Ramos (cell line): ENCODE measurements around the gene AGBL2.
"Not testable (repeated sequence)": the region's sequence is repeated elsewhere in the genome, so short reads cannot be mapped to it uniquely, and the experiment has no call there.

ENCODE experiments used
- in situ Hi-C: fragments of 300-500 bp; cut with MboI; formaldehyde crosslinking; loops from one replicate; pipeline ENCODE4 v1.14.3; 2022; ENCODE audit warnings: low sequenced_read_pairs; ENCODE audit not compliant: unreplicated experiment

The AGBL2 gene

GRCh38 chr11:47691979-47692378, 23.2 kb downstream of the AGBL2 start:
- in situ Hi-C loops = no loop called here

DNA sequence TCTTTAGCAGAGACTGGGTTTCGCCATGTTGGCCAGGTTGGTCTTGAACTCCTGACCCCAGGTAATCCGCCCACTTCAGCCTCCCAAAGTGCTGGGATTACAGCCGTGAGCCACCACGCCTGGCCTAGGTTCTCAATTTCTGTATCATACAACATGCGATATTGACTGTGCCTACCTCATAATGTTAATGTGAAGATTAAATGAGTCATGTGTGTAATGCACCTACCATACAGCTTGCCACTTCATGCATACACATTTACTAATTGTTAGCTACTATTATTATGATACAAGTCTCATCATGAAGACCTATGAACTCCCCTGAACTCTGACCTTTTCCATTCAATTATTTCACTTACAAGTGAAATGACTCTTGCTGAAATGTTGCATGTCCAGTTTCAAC, 25.7 kb downstream of the AGBL2 start:
- in situ Hi-C loops = no loop called here

DNA sequence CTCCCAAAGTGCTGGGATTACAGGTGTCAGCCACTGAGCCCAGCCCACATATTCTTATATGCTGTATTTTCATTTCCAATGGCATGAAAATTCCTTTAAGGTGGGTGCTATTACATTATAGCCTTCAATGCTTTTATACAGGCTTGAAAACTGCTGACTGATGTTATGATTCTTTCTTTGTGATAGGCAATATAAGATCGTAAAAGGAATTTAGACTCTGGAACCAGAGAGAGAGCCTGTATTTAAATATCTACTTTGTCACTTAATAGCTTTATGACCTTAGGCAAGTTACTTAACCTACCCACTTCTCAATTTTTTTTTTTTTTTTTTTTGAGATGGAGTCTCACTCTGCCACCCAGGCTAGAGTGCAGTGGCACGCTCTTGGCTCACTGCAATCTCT, 26.2 kb downstream of the AGBL2 start:
- in situ Hi-C loops = no loop called here

DNA sequence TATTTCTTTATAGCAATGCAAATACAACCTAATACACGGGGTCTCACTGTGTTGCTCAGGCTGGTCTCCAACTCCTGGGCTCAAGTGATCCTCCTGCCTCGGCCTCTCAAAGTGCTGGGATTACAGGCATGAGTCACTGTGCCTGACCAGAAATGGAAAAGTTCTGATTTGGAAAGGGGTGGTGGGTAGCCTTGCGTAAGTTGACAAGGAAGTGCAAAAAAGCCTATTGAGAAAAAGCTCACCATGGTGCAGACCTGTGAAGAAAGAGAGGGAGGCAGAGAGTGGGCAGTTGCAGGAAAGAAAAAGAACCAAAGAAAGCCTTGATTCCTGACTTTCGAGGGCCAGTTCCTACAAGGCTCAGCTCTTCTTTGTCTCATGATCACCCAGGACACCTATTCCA, 27.1 kb downstream of the AGBL2 start:
- in situ Hi-C loops = no loop called here

- in situ Hi-C loops = not testable (repeated sequence)
These were observed 28.5 kb downstream of the AGBL2 start for GRCh38 chr11:47686704-47687103.

GRCh38 chr11:47686151-47686550, 29.0 kb downstream of the AGBL2 start:
- in situ Hi-C loops = no loop called here

DNA sequence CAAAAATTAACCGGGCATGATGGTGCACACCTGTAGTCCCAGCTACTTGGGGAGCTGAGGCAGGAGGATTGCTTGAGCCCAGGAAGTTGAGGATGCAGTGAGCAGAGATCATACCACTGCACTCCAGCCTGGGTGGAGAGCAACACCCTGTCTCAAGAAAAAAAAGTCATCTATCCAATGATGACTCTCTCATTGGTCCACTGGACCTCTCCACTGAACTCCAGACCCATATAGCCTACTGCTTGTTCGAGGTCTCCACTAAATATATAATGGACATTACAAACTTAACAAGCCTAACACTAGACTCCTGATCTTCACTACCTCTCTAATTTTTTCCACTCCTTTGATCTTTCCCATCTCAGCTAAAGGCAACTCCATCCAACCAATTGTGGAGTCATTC, 39.3 kb downstream of the AGBL2 start:
- in situ Hi-C loops = no loop called here

DNA sequence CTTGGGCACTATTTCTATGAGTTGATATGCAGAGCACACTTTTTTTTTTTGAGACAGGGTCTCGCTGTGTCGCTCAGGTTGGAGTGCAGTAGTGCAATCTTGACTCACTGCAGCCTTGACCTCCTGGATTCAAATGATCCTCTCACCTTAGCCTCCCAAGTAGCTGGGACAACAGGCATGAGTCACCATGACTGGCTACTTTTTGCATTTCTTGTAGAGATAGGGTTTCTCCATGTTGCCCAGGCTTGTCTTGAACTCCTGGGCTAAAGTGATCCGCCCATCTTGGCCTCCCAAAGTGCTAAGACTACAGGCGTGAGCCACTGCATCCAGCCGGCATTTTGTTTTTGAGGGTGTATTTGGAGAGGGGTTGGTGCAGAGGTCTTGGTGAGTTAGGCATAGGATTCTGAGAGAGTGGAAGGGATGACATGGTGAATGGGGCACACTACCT, 42.9 kb downstream of the AGBL2 start:
- in situ Hi-C loops = no loop called here

DNA sequence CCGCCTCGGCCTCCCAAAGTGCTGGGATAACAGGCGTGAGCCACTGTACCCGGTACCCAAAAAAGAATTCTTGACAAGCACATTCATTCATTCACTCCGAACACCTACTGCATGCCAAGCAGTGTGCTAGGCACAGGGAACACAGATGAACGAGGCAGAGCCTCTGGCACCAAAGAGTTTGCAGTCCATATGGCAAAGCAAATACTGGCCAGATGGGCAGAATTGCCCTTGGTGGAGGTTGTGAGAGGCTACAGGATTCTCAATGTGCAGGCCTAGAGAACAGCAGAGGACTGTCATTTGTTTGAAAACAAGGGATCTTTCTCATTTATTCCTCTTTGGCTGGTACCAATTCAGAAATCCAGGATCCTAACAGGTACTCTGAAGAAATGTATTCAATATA, 45.3 kb downstream of the AGBL2 start:
- in situ Hi-C loops = no loop called here

- in situ Hi-C loops = no loop called here
These were observed 46.5 kb downstream of the AGBL2 start for GRCh38 chr11:47668665-47669064.

- in situ Hi-C loops = no loop called here
These were observed 47.6 kb downstream of the AGBL2 start for GRCh38 chr11:47667555-47667954.

- in situ Hi-C loops = no loop called here
These were observed 48.0 kb downstream of the AGBL2 start for GRCh38 chr11:47667135-47667534.

- in situ Hi-C loops = not testable (repeated sequence)
These were observed 50.2 kb downstream of the AGBL2 start for GRCh38 chr11:47664936-47665335.

DNA sequence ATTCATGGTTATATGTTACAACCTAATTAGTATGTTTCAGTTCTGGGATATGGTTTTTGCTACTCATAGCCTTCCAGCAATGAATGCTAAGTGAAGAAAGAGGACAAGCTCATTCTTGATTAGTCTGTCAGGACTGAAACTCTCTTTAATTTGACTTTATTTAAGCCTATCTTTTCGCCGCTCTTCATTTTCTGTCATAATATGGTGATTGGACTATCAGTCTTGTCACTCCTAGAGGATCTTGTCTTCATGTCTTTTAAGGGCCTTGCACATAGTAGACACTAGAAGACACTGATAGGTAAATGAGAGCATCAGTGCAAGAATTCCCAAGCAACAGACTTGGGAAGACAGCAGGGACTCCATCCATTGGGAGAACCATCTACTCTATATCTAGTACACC, 53.9 kb downstream of the AGBL2 start:
- in situ Hi-C loops = no loop called here

GRCh38 chr11:47659276-47659675, 55.9 kb downstream of the AGBL2 start:
- in situ Hi-C loops = no loop called here

GRCh38 chr11:47656260-47656885, 58.8 kb downstream of the AGBL2 start:
- in situ Hi-C loops = no loop called here

DNA sequence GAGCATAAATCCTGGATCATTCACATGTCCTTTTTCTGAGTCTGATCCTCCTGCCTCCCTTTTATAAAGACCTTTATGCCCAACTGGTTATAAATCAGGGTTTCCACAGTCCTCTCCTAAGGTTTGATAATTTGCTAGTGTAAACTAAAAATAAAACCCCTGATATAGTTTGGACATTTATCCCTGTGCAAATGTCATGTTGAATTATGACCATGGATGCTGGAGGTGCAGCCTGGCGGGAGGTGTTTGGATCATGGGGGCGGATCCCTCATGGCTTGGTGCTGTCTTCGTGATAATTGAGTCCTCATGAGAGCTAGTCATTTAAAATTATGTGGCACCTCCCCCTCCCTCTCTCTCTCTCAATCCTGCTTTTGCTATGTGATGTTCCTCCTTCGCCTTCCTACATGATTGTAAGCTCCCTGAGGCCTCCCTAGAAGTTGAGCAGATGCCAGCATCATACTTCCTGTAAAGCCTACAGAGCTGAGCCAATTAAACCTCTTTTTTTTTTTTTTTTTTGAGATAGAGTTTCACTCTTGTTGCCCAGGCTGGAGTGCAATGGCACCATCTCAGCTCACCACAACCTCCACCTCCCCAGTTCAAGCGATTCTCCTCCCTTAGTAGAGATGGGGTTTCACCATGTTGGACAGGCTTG, 63.2 kb downstream of the AGBL2 start:
- in situ Hi-C loops = no loop called here

DNA sequence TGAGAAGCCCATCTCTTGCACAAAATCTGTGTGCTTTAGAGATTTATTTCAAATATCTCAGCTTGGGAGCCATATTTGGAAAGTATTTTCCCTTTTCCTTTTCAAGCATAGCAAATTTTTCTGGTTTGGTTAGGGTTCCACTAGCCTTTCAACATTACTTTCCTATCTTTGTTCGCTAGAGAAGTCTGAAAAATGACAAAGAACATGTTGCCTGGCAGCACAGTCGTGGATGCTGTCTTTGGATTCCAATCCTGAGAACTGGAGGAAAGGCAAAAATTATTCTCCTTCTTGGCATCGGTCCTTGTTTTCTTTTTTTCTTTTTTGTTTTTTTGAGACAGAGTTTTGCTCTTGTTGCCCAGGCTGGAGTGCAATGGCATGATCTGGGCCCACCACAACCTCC, 65.9 kb downstream of the AGBL2 start:
- in situ Hi-C loops = loop anchor here (25.0 kb wide), 1 partner anchor 88 kb away; no protein-coding TSS in a partner anchor

DNA sequence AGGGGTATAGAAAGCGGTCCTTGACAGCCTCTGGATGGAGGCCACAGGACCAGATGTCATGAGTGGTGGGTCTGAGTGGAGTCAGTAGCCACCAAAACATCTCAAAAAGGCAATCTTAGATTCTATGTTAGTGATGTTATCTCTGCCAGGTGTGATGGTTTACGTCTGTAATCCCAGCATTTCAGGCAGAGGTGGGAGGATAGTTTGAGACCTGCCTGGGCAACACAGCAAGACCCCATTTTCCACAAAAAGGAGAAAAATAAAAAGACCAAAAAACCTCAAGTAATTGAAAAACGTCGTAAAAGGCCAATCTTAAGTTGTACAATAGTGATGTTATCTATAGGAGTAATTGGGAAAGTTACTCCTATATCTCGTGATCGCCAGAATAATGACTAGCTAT, 69.2 kb downstream of the AGBL2 start:
- in situ Hi-C loops = loop anchor here (25.0 kb wide), 1 partner anchor 91 kb away; no protein-coding TSS in a partner anchor

DNA sequence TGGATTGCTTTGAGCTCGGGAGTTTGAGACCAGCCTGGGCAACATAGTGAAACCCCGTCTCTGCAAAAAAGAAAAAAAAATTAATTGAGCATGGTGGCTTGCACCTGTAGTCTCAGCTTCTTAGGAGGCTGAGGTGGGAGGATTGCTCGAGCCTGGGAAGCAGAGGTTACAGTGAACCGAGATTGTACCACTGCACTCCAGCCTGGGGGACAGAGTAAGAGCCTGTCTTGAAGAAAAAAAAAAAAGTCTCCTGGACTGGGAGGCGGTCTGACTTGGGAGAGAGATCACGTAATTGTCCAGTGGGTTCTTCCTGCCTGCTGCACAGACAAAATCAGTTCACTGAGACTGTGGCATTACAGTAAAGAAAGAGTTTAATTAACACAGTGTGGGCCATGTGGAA, 69.7 kb downstream of the AGBL2 start:
- in situ Hi-C loops = loop anchor here (25.0 kb wide), 1 partner anchor 92 kb away; no protein-coding TSS in a partner anchor

DNA sequence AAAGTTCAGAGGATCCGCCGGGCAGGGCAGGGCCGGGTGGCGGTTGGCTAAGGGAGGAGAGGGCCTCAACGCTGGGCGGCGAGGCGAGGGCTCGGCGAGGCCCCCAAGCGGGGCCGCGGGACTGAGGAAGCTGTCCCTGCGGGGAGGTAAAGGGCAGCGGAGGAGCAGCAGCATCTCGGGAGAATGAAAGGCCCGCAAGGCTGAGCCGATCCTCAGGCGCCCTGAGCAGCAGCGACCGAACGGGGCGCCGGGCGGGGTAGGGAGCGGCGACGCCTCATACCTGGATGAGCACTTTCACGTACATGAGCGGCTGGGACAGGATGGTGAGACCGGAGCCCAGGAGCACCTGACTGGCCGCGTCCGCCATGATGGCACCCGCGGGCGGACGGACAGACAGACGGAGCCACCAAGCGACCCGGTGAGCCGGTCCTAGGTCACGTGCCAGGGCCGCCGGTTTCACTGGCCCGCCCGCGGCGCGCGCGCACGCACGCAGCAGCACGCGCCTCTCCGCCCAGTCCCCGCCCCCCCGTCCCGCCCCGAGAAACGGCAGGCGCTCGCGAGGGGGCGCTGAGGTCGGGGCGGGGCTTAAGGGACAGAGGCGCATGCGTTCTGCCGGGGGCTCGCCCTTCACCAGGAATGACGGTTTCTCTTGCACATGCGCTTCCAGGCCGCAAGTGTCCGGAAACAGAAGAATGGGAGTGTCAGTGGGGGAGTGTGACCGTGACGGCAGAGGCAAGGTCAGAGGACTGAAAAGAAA, 72.9 kb downstream of the AGBL2 start, which contains the start of gene MTCH2:
TSS of gene MTCH2 (minus strand) at position 461 of the 757 bp plus-strand sequence. CDS start at position 367, 94 bp downstream.
- in situ Hi-C loops = loop anchor here (25.0 kb wide), 1 partner anchor 95 kb away; no protein-coding TSS in a partner anchor
